ENCODE results near the gene RAMP3. TPM values are rescaled to one million over a fixed set of nuclear protein-coding genes. Genes with fewer than 3 reads are reported as not detected.

The RAMP3 gene
- total RNA-seq, 4 donors from 2014 or later, result 31.6 to 117 (median 112) TPM

DNA sequence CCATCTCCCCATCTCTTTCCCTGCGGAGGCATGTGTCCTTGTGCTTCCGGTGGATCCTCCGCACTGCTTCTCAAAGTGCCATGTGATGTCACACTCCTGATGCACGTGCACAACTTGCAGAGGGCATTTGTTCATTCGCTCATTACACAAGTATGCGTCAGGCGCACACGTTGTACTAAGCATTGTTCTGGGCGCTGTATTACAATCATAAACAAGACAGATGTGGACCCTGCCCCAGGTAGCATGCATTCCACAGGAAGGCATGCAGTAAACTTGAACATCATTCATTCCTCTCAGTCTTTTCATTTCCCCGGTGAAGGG is 9.0 kb upstream of the RAMP3 start:
- no peak for DNase-seq (ENCODE audit: low spot score in 2 of 2)
- Histone ChIP-seq H3K27me3 (peaks cover 0 to 15% of the 10 kb centered on the region in 2 donors), H3K36me3 (no peaks in the 10 kb centered on the region), H3K4me3 (no peak overlapping the region), H3K4me1 (no peaks in the 10 kb centered on the region), H3K9me3 (no peaks in the 10 kb centered on the region), H3K27ac (no peak overlapping the region)
- WGBS, 2 donors, result 84% methylated on average over 10 of the region's 10 CpGs
- TF ChIP-seq EP300 (IDR thresholded peaks at IDR 0.05) (no peak), POLR2A (IDR thresholded peaks at IDR 0.05) (no peak)
- TF ChIP-seq, protein P1, sequence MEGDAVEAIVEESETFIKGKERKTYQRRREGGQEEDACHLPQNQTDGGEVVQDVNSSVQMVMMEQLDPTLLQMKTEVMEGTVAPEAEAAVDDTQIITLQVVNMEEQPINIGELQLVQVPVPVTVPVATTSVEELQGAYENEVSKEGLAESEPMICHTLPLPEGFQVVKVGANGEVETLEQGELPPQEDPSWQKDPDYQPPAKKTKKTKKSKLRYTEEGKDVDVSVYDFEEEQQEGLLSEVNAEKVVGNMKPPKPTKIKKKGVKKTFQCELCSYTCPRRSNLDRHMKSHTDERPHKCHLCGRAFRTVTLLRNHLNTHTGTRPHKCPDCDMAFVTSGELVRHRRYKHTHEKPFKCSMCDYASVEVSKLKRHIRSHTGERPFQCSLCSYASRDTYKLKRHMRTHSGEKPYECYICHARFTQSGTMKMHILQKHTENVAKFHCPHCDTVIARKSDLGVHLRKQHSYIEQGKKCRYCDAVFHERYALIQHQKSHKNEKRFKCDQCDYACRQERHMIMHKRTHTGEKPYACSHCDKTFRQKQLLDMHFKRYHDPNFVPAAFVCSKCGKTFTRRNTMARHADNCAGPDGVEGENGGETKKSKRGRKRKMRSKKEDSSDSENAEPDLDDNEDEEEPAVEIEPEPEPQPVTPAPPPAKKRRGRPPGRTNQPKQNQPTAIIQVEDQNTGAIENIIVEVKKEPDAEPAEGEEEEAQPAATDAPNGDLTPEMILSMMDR (IDR thresholded peaks at IDR 0.05), result no peak

DNA sequence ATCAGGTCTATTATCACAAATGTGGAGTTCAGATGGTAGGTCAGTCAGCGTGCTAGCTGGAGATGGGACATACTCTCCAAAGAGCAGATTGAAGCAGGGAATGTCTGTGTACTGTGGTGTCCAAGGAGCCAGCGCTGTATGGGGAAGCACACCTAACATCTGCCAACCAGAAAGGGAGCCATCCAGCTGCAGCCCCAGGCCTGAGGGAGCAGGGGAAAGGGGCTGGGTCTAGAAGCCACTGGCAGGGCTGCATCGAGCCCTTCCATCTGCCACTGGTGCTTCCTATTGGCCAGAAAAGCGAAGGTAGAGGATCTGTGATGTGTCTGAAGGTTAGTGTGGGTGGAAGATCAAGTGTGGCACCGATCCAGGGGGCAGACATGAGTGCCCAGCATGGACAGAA is 8.0 kb upstream of the RAMP3 start:
- Histone ChIP-seq H3K4me3 (no peak overlapping the region), H3K4me1 (peaks cover 0 to 2% (median 0%) of the 10 kb centered on the region in 4 donors), H3K27me3 (peaks cover 0 to 15% of the 10 kb centered on the region in 2 donors), H3K27ac (no peak overlapping the region), H3K9me3 (no peaks in the 10 kb centered on the region), H3K36me3 (no peaks in the 10 kb centered on the region)
- 79 to 83% methylated on average over 5 of the region's 5 CpGs for whole genome bisulfite sequencing, 2 donors
- DNase-seq (ENCODE audit: low spot score in 2 of 2), result no peak
- TF ChIP-seq, protein P1 (IDR thresholded peaks at IDR 0.05), result no peak
- TF ChIP-seq EP300 (IDR thresholded peaks at IDR 0.05) (no peak), POLR2A (IDR thresholded peaks at IDR 0.05) (no peak)

DNA sequence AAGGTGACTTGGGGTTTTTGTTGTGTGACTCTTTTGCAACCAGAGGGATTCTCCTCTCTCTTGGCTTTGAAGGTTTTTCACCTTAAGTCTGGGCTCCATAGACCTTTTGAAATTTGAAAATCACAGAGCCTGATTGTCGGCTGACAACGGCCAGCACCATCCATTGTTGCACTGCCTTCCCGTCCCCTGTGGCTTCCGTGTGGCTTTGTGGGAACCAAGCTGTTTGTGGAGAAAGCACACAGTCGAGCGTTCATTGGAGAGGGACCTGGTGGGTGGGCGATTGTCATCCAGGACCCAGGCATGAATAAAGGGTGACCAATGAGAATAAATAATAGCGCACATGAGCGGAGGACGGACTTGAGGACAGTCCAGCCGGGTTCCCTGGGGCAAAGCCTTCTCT is 7.4 kb upstream of the RAMP3 start:
- Histone ChIP-seq H3K36me3 (no peaks in the 10 kb centered on the region), H3K9me3 (no peaks in the 10 kb centered on the region), H3K4me1 (peaks cover 0 to 6% (median 0%) of the 10 kb centered on the region in 4 donors), H3K4me3 (no peak overlapping the region), H3K27ac (no peak overlapping the region), H3K27me3 (peaks cover 0 to 15% of the 10 kb centered on the region in 2 donors)
- TF ChIP-seq, protein P1 (IDR thresholded peaks at IDR 0.05), result no peak
- TF ChIP-seq EP300 (IDR thresholded peaks at IDR 0.05) (no peak), POLR2A (IDR thresholded peaks at IDR 0.05) (no peak)
- WGBS, 2 donors, result 75 to 78% methylated on average over 11 of the region's 11 CpGs
- DNase-seq (ENCODE audit: low spot score in 2 of 2), result no peak

DNA sequence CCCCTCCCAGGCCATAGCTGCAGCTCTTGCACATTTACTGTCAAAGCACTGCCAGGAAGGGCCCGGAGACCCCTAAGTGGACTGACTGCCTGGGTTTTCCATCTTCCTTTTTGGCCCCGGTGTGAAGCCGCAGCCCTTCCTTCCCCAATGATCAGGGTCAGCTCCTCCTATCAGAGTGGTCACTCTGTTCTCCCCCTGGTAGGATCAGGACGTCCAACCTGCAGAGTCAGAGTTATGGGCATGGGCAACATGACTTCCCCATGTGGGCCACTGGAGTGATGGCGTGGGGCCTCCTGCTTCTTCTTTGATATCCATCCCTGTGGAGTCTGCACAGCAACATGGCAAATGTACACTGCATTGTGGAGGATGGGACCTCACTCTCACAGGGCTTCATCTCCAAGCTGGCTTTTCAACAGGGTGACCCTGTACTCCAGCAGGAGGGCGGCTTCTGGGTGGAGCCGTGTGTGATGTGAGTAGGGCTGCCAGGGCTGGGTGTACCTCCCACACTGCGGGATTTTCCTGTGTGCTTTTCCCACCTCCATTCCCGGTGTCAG is 6.4 kb upstream of the RAMP3 start:
- Histone ChIP-seq H3K27ac (no peak overlapping the region), H3K36me3 (no peaks in the 10 kb centered on the region), H3K9me3 (no peaks in the 10 kb centered on the region), H3K4me3 (no peak overlapping the region), H3K4me1 (peaks cover 0 to 6% (median 0%) of the 10 kb centered on the region in 4 donors), H3K27me3 (peaks cover 0 to 15% of the 10 kb centered on the region in 2 donors)
- no peak for DNase-seq (ENCODE audit: low spot score in 2 of 2)
- no peak for TF ChIP-seq EP300 (IDR thresholded peaks at IDR 0.05)
- no peak for TF ChIP-seq POLR2A (IDR thresholded peaks at IDR 0.05)
- TF ChIP-seq, protein P1 (IDR thresholded peaks at IDR 0.05), result no peak
- 72 to 76% methylated on average over 8 to 9 of the region's 9 CpGs for WGBS, 2 donors

DNA sequence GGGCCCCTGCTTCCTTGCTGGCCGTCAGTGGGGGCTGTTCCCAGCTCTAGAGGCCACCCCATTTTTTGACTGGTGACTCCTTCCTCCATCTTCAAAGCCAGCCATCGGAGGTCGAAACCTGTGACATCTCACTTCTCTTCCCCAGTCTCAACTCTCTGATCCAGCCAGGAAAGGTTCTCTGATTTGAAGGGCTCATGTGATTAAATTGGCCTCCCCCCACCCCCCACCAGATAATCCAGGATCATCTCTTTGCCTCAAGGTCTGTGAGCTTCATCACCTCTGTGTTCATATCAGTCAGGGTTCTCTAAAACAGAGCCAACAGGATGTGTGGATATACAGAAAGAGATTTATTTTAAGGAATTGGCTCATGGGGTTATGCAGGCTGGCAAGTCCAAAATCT is 5.6 kb upstream of the RAMP3 start:
- no peaks in the 10 kb centered on the region for H3K9me3 ChIP-seq
- H3K4me3 ChIP-seq, result no peak overlapping the region
- no peak overlapping the region for H3K27ac ChIP-seq
- H3K27me3 ChIP-seq, result peaks cover 0 to 19% of the 10 kb centered on the region in 2 donors
- no peak for DNase-seq (ENCODE audit: low spot score in 2 of 2)
- H3K4me1 ChIP-seq, result peaks cover 0 to 6% (median 0%) of the 10 kb centered on the region in 4 donors
- WGBS, 2 donors, result 49 to 60% methylated on average over 3 of the region's 3 CpGs
- TF ChIP-seq EP300 (IDR thresholded peaks at IDR 0.05), result no peak
- TF ChIP-seq, protein P1 (IDR thresholded peaks at IDR 0.05), result no peak
- TF ChIP-seq POLR2A (IDR thresholded peaks at IDR 0.05), result no peak
- no peaks in the 10 kb centered on the region for H3K36me3 ChIP-seq

Data from tibial nerve (tissue), 4 donors.